ENCODE results near the gene RYR2. TPM values are rescaled to one million over a fixed set of nuclear protein-coding genes. Genes with fewer than 3 reads are reported as not detected.

RYR2 gene
- total RNA-seq, 1 donor from 2014 or later: 4.8 TPM

GRCh38 chr1:237701534-237701933, 659.5 kb downstream of the RYR2 start:
- intact Hi-C loops (cut with DNase I): no loop called here

GRCh38 chr1:237702161-237702560, 660.2 kb downstream of the RYR2 start:
- H3K27me3 ChIP-seq (ENCODE audit: low read depth): no peaks in the 10 kb centered on the region
- DNase-seq (no peak), ATAC-seq (no peak)
- no peak overlapping the region for H3K27ac ChIP-seq
- TF ChIP-seq CTCF (IDR thresholded peaks at IDR 0.05): no peak
- H3K4me3 ChIP-seq: no peak overlapping the region
- H3K4me1 ChIP-seq: no peaks in the 10 kb centered on the region
- intact Hi-C loops (cut with DNase I): no loop called here
- H3K36me3 ChIP-seq: no peaks in the 10 kb centered on the region
- H3K9me3 ChIP-seq: no peaks in the 10 kb centered on the region

More at GRCh38 chr1:237701534-237701933, 659.5 kb downstream of the RYR2 start:
- Histone ChIP-seq H3K27ac (no peak overlapping the region), H3K4me1 (no peaks in the 10 kb centered on the region), H3K36me3 (no peaks in the 10 kb centered on the region), H3K4me3 (no peak overlapping the region), H3K27me3 (ENCODE audit: low read depth) (no peaks in the 10 kb centered on the region), H3K9me3 (no peaks in the 10 kb centered on the region)
- DNase-seq: no peak
- no peak for TF ChIP-seq CTCF (IDR thresholded peaks at IDR 0.05)
- ATAC-seq: no peak

- Histone ChIP-seq H3K4me3 (no peak overlapping the region), H3K9me3 (no peaks in the 10 kb centered on the region), H3K36me3 (no peaks in the 10 kb centered on the region), H3K27me3 (ENCODE audit: low read depth) (no peaks in the 10 kb centered on the region), H3K4me1 (no peaks in the 10 kb centered on the region), H3K27ac (no peak overlapping the region)
- DNase-seq (no peak), ATAC-seq (no peak)
- intact Hi-C loops (cut with DNase I): no loop called here
- TF ChIP-seq CTCF (IDR thresholded peaks at IDR 0.05): no peak
Observed at GRCh38 chr1:237705462-237705861, 663.5 kb downstream of the RYR2 start.

- intact Hi-C loops (cut with DNase I): no loop called here
- no peaks in the 10 kb centered on the region for H3K36me3 ChIP-seq
- no peaks in the 10 kb centered on the region for H3K4me1 ChIP-seq
- H3K9me3 ChIP-seq: no peaks in the 10 kb centered on the region
- ATAC-seq: no peak
- no peaks in the 10 kb centered on the region for H3K27me3 ChIP-seq (ENCODE audit: low read depth)
- H3K27ac ChIP-seq: no peak overlapping the region
- DNase-seq: no peak
- TF ChIP-seq CTCF (IDR thresholded peaks at IDR 0.05): no peak
- no peak overlapping the region for H3K4me3 ChIP-seq
Observed at GRCh38 chr1:237709355-237709754, 667.4 kb downstream of the RYR2 start.

- no peak overlapping the region for H3K4me3 ChIP-seq
- no peaks in the 10 kb centered on the region for H3K9me3 ChIP-seq
- no peaks in the 10 kb centered on the region for H3K4me1 ChIP-seq
- no peaks in the 10 kb centered on the region for H3K36me3 ChIP-seq
- intact Hi-C loops (cut with DNase I): no loop called here
- H3K27ac ChIP-seq: no peak overlapping the region
- no peaks in the 10 kb centered on the region for H3K27me3 ChIP-seq (ENCODE audit: low read depth)
- no peak for TF ChIP-seq CTCF (IDR thresholded peaks at IDR 0.05)
- DNase-seq (no peak), ATAC-seq (no peak)
Observed at GRCh38 chr1:237711281-237711680, 669.3 kb downstream of the RYR2 start.

GRCh38 chr1:237712082-237712481, 670.1 kb downstream of the RYR2 start:
- Histone ChIP-seq H3K27me3 (ENCODE audit: low read depth) (no peaks in the 10 kb centered on the region), H3K4me1 (no peaks in the 10 kb centered on the region), H3K27ac (no peak overlapping the region), H3K4me3 (no peak overlapping the region), H3K36me3 (no peaks in the 10 kb centered on the region), H3K9me3 (no peaks in the 10 kb centered on the region)
- DNase-seq (no peak), ATAC-seq (no peak)
- intact Hi-C loops (cut with DNase I): no loop called here
- TF ChIP-seq CTCF (IDR thresholded peaks at IDR 0.05): no peak

All from lower lobe of right lung (tissue), 2 donors.